Measurements from ENCODE around the gene NTM. TPM values are rescaled to one million over a fixed set of nuclear protein-coding genes. Genes with fewer than 3 reads are reported as not detected.

The NTM gene
- total and polyA plus RNA-seq, 9 donors = 8.5 to 37.1 (median 22.6) TPM

GRCh38 chr11:131973061-131973460 is 602.6 kb downstream of the NTM start:
- H3K9me3 ChIP-seq (replicated peaks; ENCODE audit: control insufficient read depth, low read depth, low read length) = no peaks in the 10 kb centered on the region
- no peak for DNase-seq
- WGBS (ENCODE audit: insufficient coverage) = 80% methylated on average over 1 of the region's 2 CpGs
- no peak overlapping the region for H3K27ac ChIP-seq (ENCODE audit: low read length)
- no peak overlapping the region for H3K4me3 ChIP-seq (ENCODE audit: low read length)
- no peaks in the 10 kb centered on the region for H3K27me3 ChIP-seq (ENCODE audit: control insufficient read depth, insufficient read depth, low read length)
- no peaks in the 10 kb centered on the region for H3K4me1 ChIP-seq (ENCODE audit: control insufficient read depth, insufficient read depth, low read length)
- no peaks in the 10 kb centered on the region for H3K36me3 ChIP-seq (ENCODE audit: control insufficient read depth, insufficient read depth, low read length)

- 71% methylated on average over 5 of the region's 5 CpGs for WGBS (ENCODE audit: insufficient coverage)
- no peak overlapping the region for H3K4me3 ChIP-seq (ENCODE audit: low read length)
- no peak for DNase-seq
- H3K27me3 ChIP-seq (ENCODE audit: control insufficient read depth, insufficient read depth, low read length) = no peaks in the 10 kb centered on the region
- no peaks in the 10 kb centered on the region for H3K36me3 ChIP-seq (ENCODE audit: control insufficient read depth, insufficient read depth, low read length)
- no peaks in the 10 kb centered on the region for H3K4me1 ChIP-seq (ENCODE audit: control insufficient read depth, insufficient read depth, low read length)
- H3K27ac ChIP-seq (ENCODE audit: low read length) = no peak overlapping the region
- H3K9me3 ChIP-seq (replicated peaks; ENCODE audit: control insufficient read depth, low read depth, low read length) = no peaks in the 10 kb centered on the region
Observed at GRCh38 chr11:131975619-131976018, 605.2 kb downstream of the NTM start.

- no peaks in the 10 kb centered on the region for H3K9me3 ChIP-seq (replicated peaks; ENCODE audit: control insufficient read depth, low read depth, low read length)
- H3K36me3 ChIP-seq (ENCODE audit: control insufficient read depth, insufficient read depth, low read length) = no peaks in the 10 kb centered on the region
- H3K4me3 ChIP-seq (ENCODE audit: low read length) = no peak overlapping the region
- H3K4me1 ChIP-seq (ENCODE audit: control insufficient read depth, insufficient read depth, low read length) = peaks cover under 1% of the 10 kb centered on the region
- H3K27me3 ChIP-seq (ENCODE audit: control insufficient read depth, insufficient read depth, low read length) = no peaks in the 10 kb centered on the region
- 86% methylated on average over 2 of the region's 3 CpGs for WGBS (ENCODE audit: insufficient coverage)
- no peak for DNase-seq
- H3K27ac ChIP-seq (ENCODE audit: low read length) = no peak overlapping the region
Observed at GRCh38 chr11:131976021-131976420, 605.6 kb downstream of the NTM start.

- peaks cover 2% of the 10 kb centered on the region for H3K27me3 ChIP-seq (ENCODE audit: control insufficient read depth, insufficient read depth, low read length)
Observed at GRCh38 chr11:131977231-131977630, 606.8 kb downstream of the NTM start.

DNA sequence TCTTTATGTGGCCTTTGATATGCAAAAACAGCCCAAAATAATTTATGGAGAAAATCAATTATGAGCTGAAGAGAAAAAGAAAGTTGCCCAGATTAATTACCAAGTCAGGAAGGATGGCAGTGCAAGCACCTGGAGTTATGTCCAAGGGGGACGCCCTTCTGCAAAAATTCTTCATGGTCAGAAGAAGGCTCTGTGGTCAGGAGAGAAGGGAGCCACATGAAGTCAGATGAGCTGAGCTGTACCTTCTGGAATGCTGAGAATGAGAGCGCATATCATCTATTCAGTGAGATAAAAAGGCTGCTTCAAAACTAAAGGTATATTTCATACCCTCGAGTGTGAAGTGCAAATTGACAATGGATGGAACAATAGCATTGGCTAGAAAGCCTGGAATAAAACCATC is 607.4 kb downstream of the NTM start:
- DNase-seq = no peak
- WGBS (ENCODE audit: insufficient coverage) = 100% methylated on average over 1 of the region's 3 CpGs
- Histone ChIP-seq H3K36me3 (ENCODE audit: control insufficient read depth, insufficient read depth, low read length) (no peaks in the 10 kb centered on the region), H3K4me3 (ENCODE audit: low read length) (no peak overlapping the region), H3K4me1 (ENCODE audit: control insufficient read depth, insufficient read depth, low read length) (peaks cover 6% of the 10 kb centered on the region), H3K27ac (ENCODE audit: low read length) (no peak overlapping the region), H3K9me3 (replicated peaks; ENCODE audit: control insufficient read depth, low read depth, low read length) (no peaks in the 10 kb centered on the region), H3K27me3 (ENCODE audit: control insufficient read depth, insufficient read depth, low read length) (peaks cover 2% of the 10 kb centered on the region)

More at GRCh38 chr11:131977231-131977630, 606.8 kb downstream of the NTM start:
- no peak for DNase-seq
- H3K4me1 ChIP-seq (ENCODE audit: control insufficient read depth, insufficient read depth, low read length) = peaks cover 5% of the 10 kb centered on the region
- WGBS (ENCODE audit: insufficient coverage) = 63% methylated on average over 2 of the region's 6 CpGs
- H3K9me3 ChIP-seq (replicated peaks; ENCODE audit: control insufficient read depth, low read depth, low read length) = no peaks in the 10 kb centered on the region
- no peaks in the 10 kb centered on the region for H3K36me3 ChIP-seq (ENCODE audit: control insufficient read depth, insufficient read depth, low read length)
- H3K27ac ChIP-seq (ENCODE audit: low read length) = no peak overlapping the region
- no peak overlapping the region for H3K4me3 ChIP-seq (ENCODE audit: low read length)

DNA sequence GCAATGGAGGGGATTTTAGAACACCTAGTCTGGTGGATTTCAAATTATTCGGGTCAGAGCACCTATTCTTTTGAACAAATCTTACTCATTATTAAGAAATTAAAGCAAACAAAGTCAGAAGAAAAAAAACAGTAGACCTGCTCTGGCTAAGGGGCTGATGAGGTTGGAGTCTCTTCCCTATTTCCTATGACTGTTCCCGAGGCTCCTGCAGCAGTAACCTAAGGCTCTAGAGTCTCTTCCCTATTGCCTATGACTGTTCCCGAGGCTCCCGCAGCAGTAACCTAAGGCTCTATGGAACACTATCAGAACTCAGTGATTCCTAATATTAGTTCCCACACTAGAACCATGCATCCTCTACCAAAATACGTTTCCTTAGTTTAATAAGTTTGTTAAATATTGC is 607.9 kb downstream of the NTM start:
- H3K27me3 ChIP-seq (ENCODE audit: control insufficient read depth, insufficient read depth, low read length) = peaks cover 2% of the 10 kb centered on the region
- H3K9me3 ChIP-seq (replicated peaks; ENCODE audit: control insufficient read depth, low read depth, low read length) = no peaks in the 10 kb centered on the region
- peaks cover 6% of the 10 kb centered on the region for H3K4me1 ChIP-seq (ENCODE audit: control insufficient read depth, insufficient read depth, low read length)
- H3K4me3 ChIP-seq (ENCODE audit: low read length) = no peak overlapping the region
- WGBS (ENCODE audit: insufficient coverage) = 40% methylated on average over 1 of the region's 5 CpGs
- H3K27ac ChIP-seq (ENCODE audit: low read length) = no peak overlapping the region
- no peaks in the 10 kb centered on the region for H3K36me3 ChIP-seq (ENCODE audit: control insufficient read depth, insufficient read depth, low read length)
- DNase-seq = no peak

GRCh38 chr11:131979364-131979763 is 608.9 kb downstream of the NTM start:
- no peak overlapping the region for H3K27ac ChIP-seq (ENCODE audit: low read length)
- H3K27me3 ChIP-seq (ENCODE audit: control insufficient read depth, insufficient read depth, low read length) = peaks cover 2% of the 10 kb centered on the region
- H3K4me1 ChIP-seq (ENCODE audit: control insufficient read depth, insufficient read depth, low read length) = peaks cover 6% of the 10 kb centered on the region
- no peaks in the 10 kb centered on the region for H3K36me3 ChIP-seq (ENCODE audit: control insufficient read depth, insufficient read depth, low read length)
- WGBS (ENCODE audit: insufficient coverage) = 92% methylated on average over 2 of the region's 3 CpGs
- no peak for DNase-seq
- H3K4me3 ChIP-seq (ENCODE audit: low read length) = no peak overlapping the region
- H3K9me3 ChIP-seq (replicated peaks; ENCODE audit: control insufficient read depth, low read depth, low read length) = no peaks in the 10 kb centered on the region

DNA sequence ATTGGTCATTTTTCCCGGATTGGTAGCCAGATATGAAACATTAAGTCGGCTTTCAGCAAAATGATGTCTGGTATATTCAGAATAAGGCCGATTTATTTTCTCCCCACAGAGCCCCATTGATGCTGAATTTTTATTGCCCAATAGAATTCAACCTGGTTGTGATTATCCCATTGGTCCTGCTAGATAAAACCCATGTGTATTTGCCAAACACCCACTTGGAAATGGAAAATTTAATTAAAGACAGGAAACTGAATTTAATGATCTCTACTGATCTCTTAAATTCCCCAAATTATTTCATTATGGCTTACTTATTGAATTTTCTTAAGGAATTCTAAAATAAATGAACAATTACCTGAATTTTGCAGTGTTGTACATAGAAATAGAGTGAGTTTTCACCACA is 609.8 kb downstream of the NTM start:
- H3K36me3 ChIP-seq (ENCODE audit: control insufficient read depth, insufficient read depth, low read length) = no peaks in the 10 kb centered on the region
- no CpG with 5 or more reads among the region's 3 CpGs for WGBS (ENCODE audit: insufficient coverage)
- H3K4me1 ChIP-seq (ENCODE audit: control insufficient read depth, insufficient read depth, low read length) = peaks cover 6% of the 10 kb centered on the region
- DNase-seq = no peak
- H3K27me3 ChIP-seq (ENCODE audit: control insufficient read depth, insufficient read depth, low read length) = peaks cover 2% of the 10 kb centered on the region
- H3K4me3 ChIP-seq (ENCODE audit: low read length) = no peak overlapping the region
- no peak overlapping the region for H3K27ac ChIP-seq (ENCODE audit: low read length)
- no peaks in the 10 kb centered on the region for H3K9me3 ChIP-seq (replicated peaks; ENCODE audit: control insufficient read depth, low read depth, low read length)

DNA sequence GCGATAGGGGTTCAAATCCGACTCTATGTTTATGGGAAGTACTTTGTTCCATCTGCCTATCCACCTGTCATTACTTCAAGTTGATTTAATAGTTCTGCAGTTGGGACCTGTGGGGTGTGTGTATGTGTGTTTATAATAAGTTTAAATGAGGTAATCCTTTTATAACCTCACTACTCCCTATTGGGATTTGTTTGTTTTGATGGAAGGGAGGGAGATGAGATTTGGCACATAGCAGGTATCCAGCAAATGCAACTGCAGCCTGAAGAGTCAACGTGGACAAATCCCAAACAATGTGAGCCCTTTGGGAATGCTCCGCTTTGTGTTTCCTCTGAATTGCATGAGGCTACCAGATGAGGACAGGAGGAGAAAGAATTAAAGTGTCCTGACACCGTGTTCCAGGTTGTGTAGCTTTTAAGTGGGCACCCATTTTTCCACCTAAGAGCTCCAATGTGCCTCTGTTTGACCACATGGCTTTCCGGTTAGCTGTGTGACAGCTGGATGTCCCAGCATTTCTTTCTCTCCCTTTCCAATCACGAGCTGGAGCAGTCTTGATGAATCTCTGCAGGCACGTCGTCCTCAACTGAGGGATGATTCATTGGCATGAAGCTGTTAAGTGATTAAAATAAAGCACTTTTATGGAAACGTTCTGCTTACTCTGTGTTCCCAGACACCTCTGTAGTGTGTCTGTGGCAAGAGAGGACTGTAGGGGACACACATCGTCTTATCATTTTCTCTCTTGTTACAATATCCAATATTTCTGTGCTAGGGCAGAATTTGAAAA is 610.7 kb downstream of the NTM start:
- H3K4me3 ChIP-seq (ENCODE audit: low read length) = no peak overlapping the region
- DNase-seq = peak; percentile 69
- no peaks in the 10 kb centered on the region for H3K36me3 ChIP-seq (ENCODE audit: control insufficient read depth, insufficient read depth, low read length)

DNA sequence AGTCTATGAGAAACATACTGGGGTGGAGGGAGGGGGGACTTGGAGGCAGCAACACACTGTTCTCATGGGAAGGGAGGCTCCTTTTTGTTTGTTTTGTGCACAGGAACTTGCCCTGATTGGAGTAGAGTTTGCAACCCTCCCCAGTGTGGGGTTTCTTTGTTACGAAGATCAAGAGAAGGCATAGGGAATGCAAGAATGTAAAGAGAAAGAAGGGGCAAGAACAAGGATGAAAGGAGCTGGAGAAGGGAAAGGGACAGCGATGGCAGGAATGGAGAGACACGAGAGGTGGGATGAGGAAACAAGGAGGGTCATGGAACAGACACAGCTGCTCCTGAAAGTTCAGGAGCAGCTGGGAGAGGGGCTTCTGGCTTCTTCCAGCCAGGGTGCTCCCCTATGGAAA is 611.7 kb downstream of the NTM start:
- H3K27me3 ChIP-seq (ENCODE audit: control insufficient read depth, insufficient read depth, low read length) = peaks cover 2% of the 10 kb centered on the region
- peak; percentile 27 for DNase-seq
- H3K36me3 ChIP-seq (ENCODE audit: control insufficient read depth, insufficient read depth, low read length) = no peaks in the 10 kb centered on the region
- WGBS (ENCODE audit: insufficient coverage) = 23% methylated on average over 3 of the region's 3 CpGs
- H3K27ac ChIP-seq (ENCODE audit: low read length) = no peak overlapping the region
- H3K9me3 ChIP-seq (replicated peaks; ENCODE audit: control insufficient read depth, low read depth, low read length) = no peaks in the 10 kb centered on the region
- peaks cover 12% of the 10 kb centered on the region for H3K4me1 ChIP-seq (ENCODE audit: control insufficient read depth, insufficient read depth, low read length)
- no peak overlapping the region for H3K4me3 ChIP-seq (ENCODE audit: low read length)

More for the DNA sequence above, 610.7 kb downstream of the NTM start:
- H3K9me3 ChIP-seq (replicated peaks; ENCODE audit: control insufficient read depth, low read depth, low read length) = no peaks in the 10 kb centered on the region
- H3K27me3 ChIP-seq (ENCODE audit: control insufficient read depth, insufficient read depth, low read length) = peaks cover 2% of the 10 kb centered on the region
- no peak overlapping the region for H3K27ac ChIP-seq (ENCODE audit: low read length)
- peaks cover 12% of the 10 kb centered on the region for H3K4me1 ChIP-seq (ENCODE audit: control insufficient read depth, insufficient read depth, low read length)
- 35% methylated on average over 2 of the region's 11 CpGs for WGBS (ENCODE audit: insufficient coverage)

Data from muscle of leg (tissue), 11 donors.